ENCODE data around the gene GRIN1.

Gene GRIN1

DNA sequence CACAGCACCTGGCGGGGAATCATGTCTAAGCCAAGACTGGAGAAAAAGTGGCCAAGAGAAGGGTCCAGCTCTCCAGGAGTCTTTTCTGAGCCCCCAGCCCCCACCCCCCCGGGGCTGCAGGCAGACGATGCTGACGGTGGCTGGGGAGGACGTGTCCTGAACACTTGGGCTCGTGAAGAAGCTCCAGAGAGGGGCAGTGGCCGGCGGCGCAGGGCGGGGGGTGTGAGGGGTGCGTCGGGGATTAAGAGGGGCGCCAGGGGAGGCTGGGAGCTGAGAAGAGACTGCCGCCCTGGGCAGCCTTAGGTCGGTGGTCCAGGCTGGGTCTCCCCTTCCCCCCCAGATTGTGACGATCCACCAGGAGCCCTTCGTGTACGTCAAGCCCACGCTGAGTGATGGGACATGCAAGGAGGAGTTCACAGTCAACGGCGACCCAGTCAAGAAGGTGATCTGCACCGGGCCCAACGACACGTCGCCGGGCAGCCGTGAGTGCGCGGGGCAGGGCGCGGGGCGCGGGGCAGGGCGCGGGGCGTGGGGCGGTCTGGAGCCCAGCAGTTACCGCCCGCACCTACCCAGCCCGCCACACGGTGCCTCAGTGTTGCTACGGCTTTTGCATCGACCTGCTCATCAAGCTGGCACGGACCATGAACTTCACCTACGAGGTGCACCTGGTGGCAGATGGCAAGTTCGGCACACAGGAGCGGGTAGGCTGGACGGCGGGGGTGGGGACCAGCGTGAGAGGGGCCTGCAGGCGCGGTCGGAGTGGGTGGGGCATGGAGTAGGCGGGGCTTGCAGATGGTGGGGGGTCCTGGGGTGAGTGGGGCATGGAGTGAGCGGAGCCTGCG lies 22.0 kb downstream of the GRIN1 start:
- ChIA-PET POLR2A (ENCODE audit: low non-redundant PET) (no interaction called here), CTCF (interaction anchor here (0.7 to 3.0 kb wide), 3 partner anchors 30 to 66 kb away, joined by 3 to 13 read pairs (median 4); partner anchors contain the start of gene RNF224)
- no peak for DNase-seq (ENCODE audit: low spot score)

DNA sequence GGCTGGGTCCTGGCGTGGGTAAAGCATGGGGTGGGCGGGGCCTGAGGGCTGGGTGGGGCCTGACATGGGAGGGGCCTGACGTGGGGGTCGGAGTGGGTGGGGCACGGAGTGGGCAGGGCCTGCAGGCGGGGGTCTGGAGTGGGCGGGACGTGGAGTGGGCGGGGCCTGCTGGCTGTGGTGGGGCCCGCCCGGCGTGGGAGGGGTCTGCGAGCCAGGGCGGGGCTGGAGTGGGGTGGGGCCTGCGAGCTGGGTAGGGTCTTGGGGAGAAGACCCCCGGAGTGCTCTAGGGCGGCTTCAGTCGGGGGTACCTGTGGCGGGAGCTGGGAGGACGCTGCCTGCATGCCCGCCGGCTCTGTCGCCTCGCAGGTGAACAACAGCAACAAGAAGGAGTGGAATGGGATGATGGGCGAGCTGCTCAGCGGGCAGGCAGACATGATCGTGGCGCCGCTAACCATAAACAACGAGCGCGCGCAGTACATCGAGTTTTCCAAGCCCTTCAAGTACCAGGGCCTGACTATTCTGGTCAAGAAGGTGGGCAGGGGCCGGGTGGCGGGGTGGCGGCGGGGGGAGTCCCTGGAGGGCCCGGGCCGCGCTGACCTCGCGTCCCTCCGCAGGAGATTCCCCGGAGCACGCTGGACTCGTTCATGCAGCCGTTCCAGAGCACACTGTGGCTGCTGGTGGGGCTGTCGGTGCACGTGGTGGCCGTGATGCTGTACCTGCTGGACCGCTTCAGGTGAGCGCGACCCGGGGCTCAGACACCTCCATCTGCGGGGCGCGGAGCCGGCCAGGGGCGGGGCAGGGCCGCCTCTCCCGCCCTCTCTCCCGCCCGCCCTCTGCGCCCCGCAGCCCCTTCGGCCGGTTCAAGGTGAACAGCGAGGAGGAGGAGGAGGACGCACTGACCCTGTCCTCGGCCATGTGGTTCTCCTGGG lies 22.9 kb downstream of the GRIN1 start:
- no peak overlapping the region for H3K27ac ChIP-seq
- TF ChIP-seq, protein P1, sequence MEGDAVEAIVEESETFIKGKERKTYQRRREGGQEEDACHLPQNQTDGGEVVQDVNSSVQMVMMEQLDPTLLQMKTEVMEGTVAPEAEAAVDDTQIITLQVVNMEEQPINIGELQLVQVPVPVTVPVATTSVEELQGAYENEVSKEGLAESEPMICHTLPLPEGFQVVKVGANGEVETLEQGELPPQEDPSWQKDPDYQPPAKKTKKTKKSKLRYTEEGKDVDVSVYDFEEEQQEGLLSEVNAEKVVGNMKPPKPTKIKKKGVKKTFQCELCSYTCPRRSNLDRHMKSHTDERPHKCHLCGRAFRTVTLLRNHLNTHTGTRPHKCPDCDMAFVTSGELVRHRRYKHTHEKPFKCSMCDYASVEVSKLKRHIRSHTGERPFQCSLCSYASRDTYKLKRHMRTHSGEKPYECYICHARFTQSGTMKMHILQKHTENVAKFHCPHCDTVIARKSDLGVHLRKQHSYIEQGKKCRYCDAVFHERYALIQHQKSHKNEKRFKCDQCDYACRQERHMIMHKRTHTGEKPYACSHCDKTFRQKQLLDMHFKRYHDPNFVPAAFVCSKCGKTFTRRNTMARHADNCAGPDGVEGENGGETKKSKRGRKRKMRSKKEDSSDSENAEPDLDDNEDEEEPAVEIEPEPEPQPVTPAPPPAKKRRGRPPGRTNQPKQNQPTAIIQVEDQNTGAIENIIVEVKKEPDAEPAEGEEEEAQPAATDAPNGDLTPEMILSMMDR (conservative IDR thresholded peaks at IDR 0.05; ENCODE audit: low read depth), result no peak
- POLR2A ChIA-PET (ENCODE audit: low non-redundant PET), result interaction anchor here (1.8 kb wide), 1 partner anchor 27 kb away, joined by 4 read pairs; the partner anchor contains the start of gene SSNA1

More for the DNA sequence above, 22.0 kb downstream of the GRIN1 start:
- TF ChIP-seq, protein P1 (conservative IDR thresholded peaks at IDR 0.05; ENCODE audit: low read depth), result no peak
- no peak overlapping the region for H3K27ac ChIP-seq

DNA sequence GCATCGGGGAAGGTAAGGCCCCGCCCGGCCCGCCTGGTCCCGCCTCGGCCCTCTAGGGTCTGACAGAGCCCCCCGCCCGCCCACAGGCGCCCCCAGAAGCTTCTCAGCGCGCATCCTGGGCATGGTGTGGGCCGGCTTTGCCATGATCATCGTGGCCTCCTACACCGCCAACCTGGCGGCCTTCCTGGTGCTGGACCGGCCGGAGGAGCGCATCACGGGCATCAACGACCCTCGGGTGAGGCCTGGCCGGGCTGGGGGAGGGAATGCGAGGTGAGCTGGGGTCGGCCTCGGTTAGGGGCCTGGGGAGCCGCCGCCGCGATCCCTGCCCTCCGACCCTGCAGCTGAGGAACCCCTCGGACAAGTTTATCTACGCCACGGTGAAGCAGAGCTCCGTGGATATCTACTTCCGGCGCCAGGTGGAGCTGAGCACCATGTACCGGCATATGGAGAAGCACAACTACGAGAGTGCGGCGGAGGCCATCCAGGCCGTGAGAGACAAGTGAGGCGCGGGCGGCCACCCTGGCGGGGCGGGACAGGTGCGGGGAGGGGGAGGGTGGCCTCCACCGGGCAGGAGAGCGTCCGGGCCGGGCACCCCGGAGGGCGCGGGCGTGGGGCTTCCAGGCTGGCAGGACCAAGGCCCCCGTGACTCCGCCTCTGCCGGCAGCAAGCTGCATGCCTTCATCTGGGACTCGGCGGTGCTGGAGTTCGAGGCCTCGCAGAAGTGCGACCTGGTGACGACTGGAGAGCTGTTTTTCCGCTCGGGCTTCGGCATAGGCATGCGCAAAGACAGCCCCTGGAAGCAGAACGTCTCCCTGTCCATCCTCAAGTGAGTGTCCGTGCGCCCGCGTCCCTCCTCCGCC lies 23.8 kb downstream of the GRIN1 start:
- H3K27ac ChIP-seq, result no peak overlapping the region
- ChIA-PET CTCF (interaction anchor here (0.5 to 3.0 kb wide), 8 partner anchors 14 to 282 kb away, joined by 3 to 13 read pairs (median 4); partner anchors contain the start of gene RNF224), POLR2A (ENCODE audit: low non-redundant PET) (interaction anchor here (0.5 to 1.8 kb wide), 4 partner anchors 26 to 64 kb away, joined by 4 to 7 read pairs (median 4); partner anchors contain the start of genes CYSRT1, RNF224 and SSNA1)
- TF ChIP-seq, protein P1 (conservative IDR thresholded peaks at IDR 0.05; ENCODE audit: low read depth), result peak; percentile 51; the same call in 1 of the 2 replicates
- DNase-seq (ENCODE audit: low spot score), result no peak

More for the DNA sequence above, 22.9 kb downstream of the GRIN1 start:
- CTCF ChIA-PET, result interaction anchor here (0.6 to 3.0 kb wide), 6 partner anchors 15 to 65 kb away, joined by 3 to 13 read pairs (median 4); partner anchors contain the start of gene RNF224
- no peak for DNase-seq (ENCODE audit: low spot score)

DNA sequence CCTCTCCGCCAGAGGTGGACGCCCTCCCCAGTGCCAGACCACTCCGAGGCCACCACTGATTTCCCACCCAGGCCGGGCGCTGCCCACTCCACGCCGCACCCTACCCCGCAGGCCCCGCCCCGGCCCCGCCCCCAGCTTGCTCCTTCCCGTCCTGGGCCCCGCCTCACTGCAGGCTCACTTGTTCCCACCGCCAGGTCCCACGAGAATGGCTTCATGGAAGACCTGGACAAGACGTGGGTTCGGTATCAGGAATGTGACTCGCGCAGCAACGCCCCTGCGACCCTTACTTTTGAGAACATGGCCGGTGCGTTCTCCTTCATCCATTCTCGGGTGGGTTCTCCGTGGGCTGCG lies 24.4 kb downstream of the GRIN1 start:
- no peak for DNase-seq (ENCODE audit: low spot score)
- no peak overlapping the region for H3K27ac ChIP-seq
- TF ChIP-seq, protein P1 (conservative IDR thresholded peaks at IDR 0.05; ENCODE audit: low read depth), result no peak
- ChIA-PET POLR2A (ENCODE audit: low non-redundant PET) (interaction anchor here (0.5 to 1.8 kb wide), 4 partner anchors 26 to 64 kb away, joined by 4 to 7 read pairs (median 4); partner anchors contain the start of genes CYSRT1, RNF224 and SSNA1), CTCF (interaction anchor here (0.5 to 3.0 kb wide), 7 partner anchors 13 to 282 kb away, joined by 3 to 13 read pairs (median 4); partner anchors contain the start of gene RNF224)

DNA sequence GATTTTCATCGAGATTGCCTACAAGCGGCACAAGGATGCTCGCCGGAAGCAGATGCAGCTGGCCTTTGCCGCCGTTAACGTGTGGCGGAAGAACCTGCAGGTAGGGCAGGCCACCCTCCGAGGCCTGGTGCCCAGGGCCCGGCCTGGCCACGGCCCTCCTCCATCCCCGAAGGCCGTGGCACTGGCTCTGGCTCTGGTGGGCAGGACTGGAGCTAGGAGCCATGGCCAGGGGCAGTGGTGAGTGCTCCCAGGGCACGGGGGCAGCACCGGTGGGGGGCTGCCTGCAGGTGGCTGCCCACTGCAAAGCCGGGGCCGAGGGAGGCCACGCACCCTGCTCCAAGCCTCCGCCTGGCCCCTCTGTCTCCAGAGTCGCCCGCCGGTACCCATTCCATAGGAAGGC lies 24.9 kb downstream of the GRIN1 start:
- CTCF ChIA-PET, result interaction anchor here (1.9 kb wide), 1 partner anchor 13 kb away, joined by 7 read pairs; no protein-coding TSS in a partner anchor
- H3K27ac ChIP-seq, result no peak overlapping the region
- TF ChIP-seq, protein P1 (conservative IDR thresholded peaks at IDR 0.05; ENCODE audit: low read depth), result no peak
- no peak for DNase-seq (ENCODE audit: low spot score)
- POLR2A ChIA-PET (ENCODE audit: low non-redundant PET), result interaction anchor here (1.2 kb wide), 1 partner anchor 63 kb away, joined by 4 read pairs; the partner anchor contains the start of gene RNF224

All from RWPE1 (cell line).